NOMO-1 treated with DMSO at 0.1 percent for 48 hours (cell line): Measurements from ENCODE around the gene CACNB4.

Source experiments
- DNase-seq: peaks from one replicate; lab custom pipeline; 2025; ENCODE audit not compliant: unreplicated experiment; lab: John Stamatoyannopoulos, UW

CACNB4 gene

DNA sequence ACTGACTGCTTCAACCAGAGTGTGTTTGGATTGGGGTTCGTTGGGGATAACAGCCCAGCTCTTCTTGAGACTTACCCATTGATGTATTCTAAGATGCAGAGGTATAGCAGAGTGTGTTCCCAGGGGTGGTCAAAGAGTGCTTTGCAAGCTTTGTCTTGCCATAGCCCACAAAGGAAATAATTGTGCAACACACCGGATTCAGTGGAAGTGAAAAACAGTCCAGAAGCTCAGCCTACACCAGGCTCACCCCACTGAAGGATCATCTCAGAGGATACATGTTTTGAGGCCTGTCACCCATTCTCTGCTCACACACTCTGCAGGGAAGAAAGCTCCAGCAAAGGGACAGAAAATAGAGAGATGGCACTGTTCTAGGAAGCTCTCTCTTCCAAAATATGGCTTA, 9.6 kb downstream of the CACNB4 start:
- peak; percentile 75 for DNase-seq

GRCh38 chr2:152088006-152088405, 10.8 kb downstream of the CACNB4 start:
- DNase-seq, result no peak

- no peak for DNase-seq
Measured at GRCh38 chr2:152086231-152086630, 12.6 kb downstream of the CACNB4 start.

DNA sequence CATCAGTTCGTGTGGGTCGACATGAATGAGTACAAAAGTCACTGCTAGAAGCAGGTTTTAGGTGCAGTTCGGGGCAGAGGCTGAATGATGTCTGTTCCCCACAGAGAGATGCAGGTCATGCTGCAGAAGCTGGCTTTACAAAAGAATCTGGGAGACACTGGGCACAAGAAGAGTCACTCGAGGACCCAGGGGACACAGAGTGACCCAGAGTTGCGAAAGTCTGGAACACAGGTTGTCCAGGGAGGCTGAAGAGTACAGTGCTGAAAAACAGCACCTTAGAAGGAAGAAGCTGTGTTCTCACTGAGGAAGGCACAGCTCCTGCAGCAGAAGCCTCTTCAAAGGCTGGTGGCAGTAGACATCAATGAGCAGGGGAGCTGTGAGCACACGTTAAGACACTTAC, 14.8 kb downstream of the CACNB4 start:
- DNase-seq, result no peak

- no peak for DNase-seq
Measured at GRCh38 chr2:152083202-152083875, 15.5 kb downstream of the CACNB4 start.

DNA sequence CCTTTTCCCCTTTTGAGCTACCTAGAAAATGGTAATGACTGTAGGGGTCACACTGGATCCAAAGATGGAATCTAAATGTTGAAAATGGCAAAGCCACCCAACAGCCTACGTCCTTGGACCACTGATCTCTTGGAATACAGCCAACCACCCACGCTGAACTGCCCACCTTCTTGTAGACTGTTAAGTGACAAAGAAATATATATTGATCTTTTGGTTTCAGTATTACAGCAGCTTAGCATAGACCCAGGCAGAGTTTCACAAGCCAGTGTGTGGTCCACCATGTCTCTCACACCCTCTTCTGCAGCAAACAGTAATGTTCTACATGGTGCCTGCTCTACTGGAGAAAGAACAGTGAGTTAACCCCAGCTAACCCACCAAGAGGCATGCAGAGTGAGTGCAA, 20.2 kb downstream of the CACNB4 start:
- DNase-seq, result no peak

GRCh38 chr2:152078023-152078422, 20.8 kb downstream of the CACNB4 start:
- DNase-seq, result no peak

DNA sequence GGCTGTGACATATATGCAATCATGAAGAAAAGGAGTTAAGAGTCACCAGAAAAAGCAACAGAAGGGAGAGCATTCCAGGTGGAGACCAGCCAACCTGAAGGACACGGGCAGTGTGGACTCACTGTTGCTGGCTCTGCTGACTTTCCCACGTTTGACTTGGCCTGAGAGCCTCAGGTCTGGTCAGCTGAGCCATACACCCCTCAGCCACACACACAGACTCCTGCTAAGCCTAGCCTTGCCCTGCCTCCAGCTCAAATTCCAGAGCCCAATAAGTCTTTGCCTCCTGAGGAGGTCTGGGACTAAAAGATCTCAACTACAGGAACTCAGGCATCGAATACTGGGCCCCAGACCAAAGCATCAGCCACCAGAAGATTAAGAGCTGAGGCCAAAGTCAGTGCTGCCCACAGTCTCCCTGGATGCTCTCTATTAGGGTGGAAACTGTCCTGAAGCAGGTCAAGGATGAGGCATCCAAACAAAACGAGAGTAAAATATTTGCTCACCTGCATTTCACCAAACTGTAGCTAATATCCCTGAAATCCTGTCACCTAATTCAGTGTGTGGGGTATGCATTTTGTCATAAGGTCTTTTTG, 23.3 kb downstream of the CACNB4 start:
- DNase-seq, result no peak

- no peak for DNase-seq
Measured at GRCh38 chr2:152072011-152072410, 26.8 kb downstream of the CACNB4 start.

DNA sequence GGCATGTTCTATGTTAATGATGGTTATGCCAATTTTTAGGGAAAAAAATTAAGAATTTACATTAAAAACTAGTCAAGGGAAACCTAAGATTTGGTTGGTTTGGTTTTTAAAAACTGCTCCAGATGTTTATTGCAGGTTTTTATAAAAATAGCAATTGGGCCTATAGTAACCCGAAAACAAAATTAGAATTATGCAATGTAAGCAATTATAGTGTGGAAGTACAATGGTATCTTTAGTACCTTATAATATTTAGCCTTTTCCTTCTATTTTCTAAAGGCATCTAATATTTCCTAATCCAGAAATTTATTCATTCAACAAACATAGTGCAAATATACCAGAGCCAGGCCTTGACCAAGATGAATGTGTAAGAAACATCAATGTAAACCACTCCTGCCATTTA, 27.3 kb downstream of the CACNB4 start:
- no peak for DNase-seq

DNA sequence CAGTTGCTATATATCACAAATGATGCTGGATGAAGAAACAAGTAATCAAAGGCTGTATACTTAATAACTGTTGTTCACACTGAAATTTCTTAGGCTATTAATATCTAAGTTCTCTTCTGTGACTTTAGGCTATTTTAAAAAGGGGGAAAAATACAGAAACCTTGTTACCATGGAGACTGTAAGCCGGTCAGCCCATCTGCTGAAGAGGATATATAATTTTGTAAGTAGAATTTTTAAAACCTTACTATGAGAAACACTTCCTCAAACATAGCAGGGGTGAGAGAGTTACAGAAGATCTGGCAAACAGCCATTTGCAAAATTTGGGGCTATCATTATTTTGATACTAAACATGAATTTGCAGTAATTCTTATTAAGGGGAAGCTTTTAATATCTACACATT, 27.8 kb downstream of the CACNB4 start:
- peak; percentile 76 for DNase-seq

DNA sequence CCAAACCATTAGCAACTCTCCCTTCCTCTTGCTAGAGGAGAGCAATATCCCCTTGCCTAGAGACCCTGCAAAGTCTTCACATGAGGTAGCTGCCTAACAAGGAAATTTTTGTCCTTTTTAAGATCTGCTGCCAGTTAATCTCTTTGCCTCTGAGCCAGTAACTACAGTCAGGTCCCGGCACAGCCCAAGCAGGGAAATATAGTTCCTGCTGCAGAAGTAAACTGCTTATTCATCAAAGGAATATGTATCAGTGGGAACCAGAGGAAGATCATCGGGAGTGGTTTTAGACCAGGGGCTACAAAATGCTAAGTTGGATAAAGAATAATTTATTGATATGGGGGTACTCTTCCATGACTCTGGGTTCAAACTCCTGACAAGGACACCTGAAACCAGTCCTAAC, 30.6 kb downstream of the CACNB4 start:
- no peak for DNase-seq

DNA sequence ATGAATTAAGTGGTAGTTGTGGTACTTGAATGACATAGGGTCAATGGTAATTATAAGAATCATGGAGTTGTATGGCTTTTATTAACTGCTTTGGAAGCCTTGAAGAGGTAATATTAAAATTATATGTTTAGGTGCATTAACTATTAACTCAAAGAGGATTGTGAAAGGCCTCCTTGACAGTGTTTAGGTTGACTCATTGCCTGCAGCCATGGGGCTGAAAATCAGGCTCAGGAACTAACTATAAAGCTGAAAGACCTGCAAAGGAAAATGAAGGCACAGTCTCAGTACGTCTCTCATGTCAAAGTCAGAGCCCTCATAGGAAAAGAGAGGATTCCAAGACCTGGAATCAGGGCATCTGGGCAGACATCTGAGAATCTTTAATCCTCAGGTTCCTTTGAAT, 31.0 kb downstream of the CACNB4 start:
- DNase-seq, result no peak

- no peak for DNase-seq
Measured at GRCh38 chr2:152065945-152066344, 32.9 kb downstream of the CACNB4 start.

DNA sequence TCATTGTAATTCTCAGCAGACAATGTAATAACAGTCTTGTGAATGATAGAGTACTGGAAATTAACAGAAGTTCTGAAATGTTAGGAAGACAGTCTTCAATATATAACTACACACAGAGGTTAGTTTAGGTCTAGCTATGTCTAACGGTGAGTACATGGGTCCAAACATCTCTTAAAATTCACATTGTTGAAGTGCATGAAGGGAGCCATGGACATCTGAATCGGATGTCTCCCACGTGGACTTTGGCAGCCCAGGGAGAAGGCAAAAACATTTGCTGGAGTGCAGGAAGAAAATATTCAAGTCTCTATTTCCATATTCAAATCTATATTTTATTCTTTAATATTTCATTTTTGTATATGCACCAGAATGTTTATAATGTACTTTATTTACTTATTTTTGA, 34.8 kb downstream of the CACNB4 start:
- no peak for DNase-seq

DNA sequence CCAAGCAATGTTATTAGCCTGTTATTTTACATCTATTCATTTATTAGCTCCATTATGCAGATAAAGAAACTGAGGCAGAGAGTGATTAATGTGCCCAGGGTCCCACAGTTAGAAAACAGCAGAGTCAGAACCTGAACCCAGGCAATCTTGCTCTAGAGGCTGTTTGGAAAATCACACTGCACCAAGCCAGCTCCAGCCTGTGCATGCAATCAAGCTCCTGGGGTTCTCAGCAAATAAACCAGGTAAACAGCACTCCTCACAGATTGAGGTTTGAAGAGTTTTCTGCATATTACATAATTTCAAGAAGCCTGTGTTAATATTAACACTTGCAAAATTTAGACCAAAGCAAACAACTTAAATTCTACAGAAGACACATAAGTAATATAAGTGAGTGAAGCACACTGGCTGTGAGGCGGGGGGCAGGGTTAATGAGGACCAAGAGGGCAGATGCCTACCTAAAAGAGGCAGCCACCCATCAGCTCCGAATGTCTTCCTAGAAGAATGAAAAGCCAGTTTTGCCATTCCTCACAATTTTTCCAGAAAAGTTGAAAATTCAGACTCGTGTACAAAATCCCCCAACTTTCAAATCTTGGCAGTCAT, 35.4 kb downstream of the CACNB4 start:
- DNase-seq, result no peak

GRCh38 chr2:152062125-152063091, 36.4 kb downstream of the CACNB4 start:
- peak; percentile 25 for DNase-seq

GRCh38 chr2:152061383-152061782, 37.5 kb downstream of the CACNB4 start:
- no peak for DNase-seq

- DNase-seq, result no peak
Measured at GRCh38 chr2:152058655-152059054, 40.2 kb downstream of the CACNB4 start.

- DNase-seq, result no peak
Measured at GRCh38 chr2:152056418-152056817, 42.4 kb downstream of the CACNB4 start.

DNA sequence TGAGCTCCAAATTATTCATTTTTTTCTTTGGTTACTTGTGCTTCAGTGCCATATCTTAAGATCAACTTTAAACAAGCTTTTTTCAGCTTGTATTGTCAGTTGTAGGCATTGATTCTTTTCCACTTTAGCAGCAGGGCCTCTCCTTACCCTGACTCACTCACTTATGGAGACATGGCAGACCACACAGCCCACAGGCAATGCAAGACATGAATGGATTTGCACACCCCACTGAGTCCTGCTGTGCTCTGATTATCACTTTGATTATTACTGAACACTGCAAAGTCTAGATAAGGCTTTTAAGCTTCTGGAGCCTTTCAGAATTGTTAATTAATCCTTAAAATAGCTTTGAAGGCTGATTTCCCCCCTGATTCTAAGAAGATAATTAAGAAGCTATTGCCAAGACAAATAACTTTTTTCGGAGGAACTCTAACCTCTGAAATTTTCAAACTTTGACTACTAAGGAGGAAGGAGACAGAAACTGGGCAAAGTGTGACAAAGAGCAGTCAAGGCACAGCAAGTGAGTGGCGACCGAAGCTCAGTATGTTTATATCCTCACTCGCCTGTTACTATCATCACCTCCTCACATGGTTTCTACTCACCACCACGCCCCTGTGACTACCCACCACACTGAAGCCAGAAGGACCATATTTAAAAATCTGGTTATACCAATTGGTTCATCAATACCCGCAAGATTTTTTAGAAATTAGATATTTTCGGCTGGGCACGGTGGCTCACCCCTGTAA, 43.3 kb downstream of the CACNB4 start:
- DNase-seq, result no peak
